Fibroblast of villous mesenchyme (primary cell): ENCODE results near the gene CPNE7. TPM values are rescaled to one million over a fixed set of nuclear protein-coding genes. Genes with fewer than 3 reads are reported as not detected.

ENCODE experiments used
- DNase-seq: peaks from one replicate; pipeline ENCODE4 v3.0.0-alpha.2; 2010; ENCODE audit warnings: low read depth
- H3K4me3 ChIP-seq: 2 replicates; pipeline ENCODE4 v1.5.1; 2011; ENCODE audit warnings: low read depth, mild to moderate bottlenecking, low read length
- CTCF ChIP-seq: IDR thresholded peaks from 2 replicates; pipeline ENCODE4 v1.5.1; 2012; ENCODE audit warnings: low read depth, mild to moderate bottlenecking, low read length; ENCODE audit not compliant: insufficient read depth
- total RNA-seq: library from RNA; depleted of rRNA; stranded (reverse); fragments of >200 nt; gene quantifications from 2 replicates; pipeline ENCODE4 v1.2.3, GENCODE V29; 2012

CPNE7 gene
- total RNA-seq, 1 donor, result 9.5 TPM

GRCh38 chr16:89595330-89596060, 19.9 kb downstream of the CPNE7 start:
- no peak for TF ChIP-seq CTCF
- DNase-seq, result no peak
- no peak overlapping the region for H3K4me3 ChIP-seq

GRCh38 chr16:89596061-89596689, 20.6 kb downstream of the CPNE7 start:
- no peak overlapping the region for H3K4me3 ChIP-seq
- DNase-seq, result no peak
- no peak for TF ChIP-seq CTCF

GRCh38 chr16:89596957-89597649, 21.5 kb downstream of the CPNE7 start:
- no peak for TF ChIP-seq CTCF
- no peak for DNase-seq

GRCh38 chr16:89598199-89598598, 22.6 kb downstream of the CPNE7 start:
- no peak for DNase-seq
- H3K4me3 ChIP-seq, result no peak overlapping the region
- TF ChIP-seq CTCF, result no peak

More at GRCh38 chr16:89596957-89597649, 21.5 kb downstream of the CPNE7 start:
- no peak overlapping the region for H3K4me3 ChIP-seq

GRCh38 chr16:89599451-89599858, 23.9 kb downstream of the CPNE7 start:
- no peak overlapping the region for H3K4me3 ChIP-seq
- peak; percentile 25 for TF ChIP-seq CTCF
- no peak for DNase-seq

GRCh38 chr16:89599902-89600301, 24.3 kb downstream of the CPNE7 start:
- no peak for TF ChIP-seq CTCF
- DNase-seq, result no peak
- no peak overlapping the region for H3K4me3 ChIP-seq
